ENCODE data around the gene LSM5. TPM values are rescaled to one million over a fixed set of nuclear protein-coding genes. Genes with fewer than 3 reads are reported as not detected.

The LSM5 gene
- total RNA-seq = 48.4 TPM

DNA sequence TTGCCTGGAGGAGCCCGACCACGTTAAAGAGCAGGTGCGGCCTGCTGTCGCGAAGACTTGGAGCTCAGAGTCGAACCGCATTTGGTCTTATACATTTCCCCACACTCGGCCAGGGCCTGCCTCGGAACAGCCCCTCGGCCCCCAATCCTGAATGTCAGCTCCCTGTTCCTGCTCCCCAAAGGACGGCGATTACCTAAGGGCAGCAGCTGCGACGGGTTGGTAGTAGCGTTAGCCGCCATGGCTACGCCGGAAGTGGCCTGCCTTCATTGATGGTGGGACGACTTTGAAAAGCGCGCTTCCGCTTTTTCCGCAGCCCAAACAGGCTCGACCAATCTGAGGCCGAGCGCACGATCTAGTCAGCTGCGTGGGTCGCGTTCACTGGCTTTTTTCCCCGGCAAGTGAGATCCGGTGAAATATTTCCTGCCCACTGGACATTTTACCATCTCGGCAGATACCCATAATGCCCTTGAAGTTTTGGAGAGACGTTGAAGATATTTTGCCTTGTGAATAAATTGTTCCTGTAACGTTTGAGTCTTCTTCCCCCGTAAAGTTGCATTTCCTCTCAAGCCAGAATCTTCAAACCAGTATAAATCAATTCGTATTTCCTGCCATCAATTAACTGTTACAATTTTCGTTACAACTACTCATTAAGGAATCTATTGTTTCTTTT, at the start of gene LSM5:
Gene LSM5, minus strand, starts transcription at position 254 of the 670 bp plus-strand sequence. Its CDS starts 15 bp downstream, at position 239.
- DNase-seq (ENCODE audit: low spot score) = peak; percentile 93

DNA sequence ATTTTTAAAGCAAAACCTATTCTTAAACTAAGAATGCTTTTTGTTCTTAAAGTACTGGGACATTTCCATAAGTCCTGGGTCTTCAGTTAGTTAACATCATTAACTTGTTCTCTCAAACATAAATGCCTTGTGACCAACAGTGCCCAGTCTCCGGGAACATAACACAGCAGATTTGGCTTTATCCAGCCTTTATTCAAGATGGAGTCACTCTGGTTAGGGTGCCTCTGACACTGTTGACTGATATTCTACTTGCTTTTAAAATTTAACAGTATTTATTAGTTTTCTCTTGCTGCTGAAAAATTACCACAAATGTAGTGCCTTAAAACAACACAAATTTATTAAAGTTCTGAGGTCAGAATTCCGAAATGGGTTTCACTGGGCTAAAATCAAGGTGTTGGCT, 49.2 kb upstream of the LSM5 start:
- DNase-seq (ENCODE audit: low spot score) = no peak

DNA sequence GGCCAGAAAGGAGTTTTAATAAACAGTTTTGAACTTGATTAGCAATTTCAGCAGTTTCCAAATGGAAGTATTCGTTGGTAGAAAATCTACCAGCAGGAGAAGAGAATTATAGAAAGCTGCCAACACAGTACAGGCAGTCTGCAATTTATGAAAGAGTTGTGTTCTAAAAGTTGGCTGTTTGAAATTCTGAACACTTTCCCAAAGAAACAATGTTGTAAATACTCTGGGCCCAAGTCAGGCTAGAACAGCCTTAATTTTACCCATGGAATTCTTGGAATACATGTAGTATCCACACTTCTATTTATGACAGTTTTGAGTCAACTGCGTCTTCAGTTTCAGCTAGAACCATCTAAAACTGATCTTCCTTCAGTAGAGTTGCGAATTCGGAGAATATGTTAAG, 47.6 kb upstream of the LSM5 start:
- DNase-seq (ENCODE audit: low spot score) = no peak

DNA sequence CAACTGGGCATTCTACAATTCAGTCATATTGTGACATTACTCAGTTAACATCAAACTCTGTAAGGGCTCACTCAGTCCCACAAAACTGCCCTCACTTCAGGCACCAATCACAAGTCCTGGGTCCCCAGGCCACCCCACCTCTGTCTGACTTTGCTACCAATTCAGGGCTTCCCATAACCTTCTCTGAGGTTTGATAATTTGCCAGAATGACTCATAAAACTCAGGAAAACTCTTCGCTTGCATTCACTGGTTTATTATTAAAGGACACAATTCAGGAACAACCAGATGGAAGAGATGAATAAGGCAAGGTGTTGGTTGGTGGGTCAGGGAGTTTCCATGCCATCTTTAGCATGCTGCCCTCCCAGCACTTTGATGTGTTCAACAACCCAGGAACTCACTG, 46.4 kb upstream of the LSM5 start:
- DNase-seq (ENCODE audit: low spot score) = no peak

DNA sequence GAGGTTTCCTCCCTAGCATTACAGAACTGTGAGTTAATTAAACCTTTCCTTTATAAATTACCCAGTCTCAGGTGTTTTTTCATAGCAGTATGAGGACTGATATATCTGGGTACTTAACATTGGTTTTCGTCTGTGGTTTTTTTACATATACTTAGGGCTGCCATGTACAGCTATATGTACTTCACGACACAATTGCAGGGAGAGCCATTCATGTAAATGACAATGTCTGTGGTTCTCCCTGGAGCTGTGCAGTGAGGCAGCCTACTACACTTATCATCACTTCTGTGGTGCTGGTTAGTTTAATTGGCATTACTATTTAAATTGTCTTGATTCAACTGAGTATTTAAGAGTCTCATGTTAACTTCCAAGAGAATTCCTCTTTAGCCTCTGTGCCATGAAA, 45.8 kb upstream of the LSM5 start:
- no peak for DNase-seq (ENCODE audit: low spot score)

DNA sequence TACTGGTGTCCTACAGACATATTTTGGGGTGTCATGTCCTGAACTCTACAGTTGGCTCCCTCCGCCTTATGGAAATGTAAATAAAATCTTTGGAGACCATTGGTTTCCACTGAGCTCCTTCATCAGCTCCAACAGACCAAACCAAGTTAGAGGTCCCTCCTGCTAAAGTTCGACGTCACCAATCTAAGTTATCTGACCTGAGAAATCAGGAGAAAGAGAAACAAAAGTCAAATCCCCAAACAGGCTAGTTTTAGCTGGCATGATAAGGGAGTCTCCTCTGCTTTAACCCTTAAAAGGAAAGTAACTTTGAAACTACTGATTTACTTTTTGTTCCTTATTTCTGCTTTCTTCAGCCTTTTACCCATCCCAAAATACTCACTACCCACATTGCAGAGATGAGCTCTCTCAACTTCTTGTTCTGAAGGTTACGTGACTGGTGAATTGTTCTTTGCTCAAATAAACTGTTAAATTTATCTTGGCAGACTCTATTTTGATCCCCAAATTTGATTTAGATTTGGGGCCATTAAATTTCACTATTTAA, 45.1 kb upstream of the LSM5 start:
- DNase-seq (ENCODE audit: low spot score) = no peak

DNA sequence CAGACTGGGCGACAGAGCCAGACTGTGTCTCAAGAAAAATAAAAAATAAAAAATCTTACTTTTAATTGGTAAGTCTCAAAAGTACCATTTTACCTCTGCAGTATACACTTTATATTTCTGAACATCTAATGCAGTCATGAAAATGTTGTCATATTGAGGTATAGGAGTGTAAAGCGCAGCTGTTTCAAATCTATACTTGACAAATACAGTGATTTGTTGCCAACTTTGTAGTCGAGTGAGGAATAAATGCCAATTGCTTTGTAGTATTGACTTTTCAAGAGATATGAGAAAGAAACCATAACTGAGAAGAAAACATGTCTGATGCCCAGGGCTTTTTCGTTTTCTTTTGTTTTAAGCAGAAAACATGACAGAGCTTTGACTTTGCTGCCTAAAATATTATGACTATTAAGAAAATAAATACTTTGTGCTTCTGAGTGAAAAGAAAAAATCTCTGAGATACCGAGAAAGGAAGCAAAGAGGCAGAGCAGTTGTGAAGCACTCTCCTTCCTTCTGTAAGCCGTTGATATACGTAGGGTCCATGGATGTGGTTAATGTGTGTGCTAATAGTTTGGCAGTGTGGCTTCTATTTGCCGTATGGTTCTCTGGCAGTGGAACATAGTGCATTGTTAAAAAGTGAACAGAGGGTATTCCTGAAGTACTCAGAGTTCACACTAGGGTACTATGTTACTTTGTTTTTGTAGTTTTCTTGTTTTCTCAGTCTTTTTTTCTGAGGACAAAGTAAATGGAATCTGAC, 43.3 kb upstream of the LSM5 start:
- no peak for DNase-seq (ENCODE audit: low spot score)

DNA sequence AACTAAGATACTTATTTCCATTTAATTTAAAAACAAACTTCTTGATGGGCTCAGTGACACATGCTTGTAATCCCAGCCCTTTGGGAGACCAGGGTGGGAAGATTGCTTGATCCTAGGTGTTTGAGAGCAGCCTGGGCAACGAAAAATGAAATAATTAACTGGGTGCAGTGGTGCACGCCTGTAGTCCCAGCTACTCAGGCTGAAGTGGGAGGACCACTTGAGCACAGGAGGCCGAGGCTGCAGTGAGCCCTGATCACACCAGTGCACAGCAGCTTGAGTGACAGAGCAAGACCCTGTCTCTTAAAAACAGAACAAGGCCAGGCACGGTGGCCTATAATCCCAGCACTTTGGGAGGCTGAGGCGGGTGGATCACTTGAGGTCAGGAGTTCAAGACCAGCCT, 42.5 kb upstream of the LSM5 start:
- no peak for DNase-seq (ENCODE audit: low spot score)

DNA sequence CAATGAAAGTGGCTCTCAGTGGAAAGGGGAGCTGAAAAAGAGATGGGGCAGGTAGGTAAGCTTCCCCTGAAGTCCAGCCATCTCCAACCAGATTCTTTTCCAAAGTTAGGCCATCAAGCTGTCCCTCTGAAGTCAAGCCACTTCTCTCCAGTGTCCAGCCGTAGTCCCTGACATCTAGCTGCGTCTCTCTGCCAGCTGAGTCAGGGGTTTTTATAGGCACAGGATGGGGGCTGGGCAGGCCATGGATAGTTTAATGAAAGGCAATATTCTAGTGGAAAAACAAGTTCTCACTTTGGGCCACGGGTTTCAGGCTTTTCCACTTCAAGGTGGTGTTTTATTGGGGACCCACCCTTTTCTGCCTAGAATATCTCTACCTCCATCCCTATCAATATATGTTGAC, 41.9 kb upstream of the LSM5 start:
- no peak for DNase-seq (ENCODE audit: low spot score)

DNA sequence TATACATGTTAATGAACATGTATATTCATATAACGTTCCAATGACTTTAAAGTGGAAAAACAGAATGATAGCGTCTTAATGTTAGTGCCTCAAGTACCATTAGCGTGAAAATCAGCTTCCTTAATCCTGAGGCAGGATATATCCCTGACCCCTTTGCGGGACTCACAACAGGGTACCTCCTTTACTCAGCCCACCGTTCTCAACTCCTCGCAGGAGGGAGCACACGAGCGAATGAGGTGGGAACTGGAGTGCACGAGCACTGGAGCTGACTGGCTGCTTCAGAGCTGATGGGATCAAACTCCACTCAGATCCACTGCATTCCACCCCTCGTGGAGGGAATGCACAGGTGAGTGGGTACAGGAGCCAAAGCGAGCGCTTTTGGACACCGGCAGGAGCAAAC, 41.2 kb upstream of the LSM5 start:
- DNase-seq (ENCODE audit: low spot score) = no peak

DNA sequence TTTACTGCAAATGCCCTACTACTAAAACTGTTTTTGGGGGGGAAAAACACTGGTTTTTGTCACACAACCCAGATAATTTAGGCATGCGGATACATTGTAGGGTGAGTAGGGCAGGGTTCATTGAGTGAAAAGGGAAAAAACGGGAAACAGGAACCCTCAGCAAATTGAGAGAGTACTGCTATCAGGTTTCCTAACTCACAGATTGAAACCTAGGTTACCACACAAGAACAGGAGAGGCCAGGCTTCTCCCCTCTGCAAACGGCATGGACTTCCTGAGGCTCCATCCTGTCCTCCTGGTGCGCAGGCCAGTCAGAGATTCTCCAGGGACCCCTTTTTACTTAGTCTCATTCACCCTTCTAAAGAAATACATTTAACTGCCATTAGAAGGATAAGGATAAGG, 35.7 kb upstream of the LSM5 start:
- DNase-seq (ENCODE audit: low spot score) = no peak

DNA sequence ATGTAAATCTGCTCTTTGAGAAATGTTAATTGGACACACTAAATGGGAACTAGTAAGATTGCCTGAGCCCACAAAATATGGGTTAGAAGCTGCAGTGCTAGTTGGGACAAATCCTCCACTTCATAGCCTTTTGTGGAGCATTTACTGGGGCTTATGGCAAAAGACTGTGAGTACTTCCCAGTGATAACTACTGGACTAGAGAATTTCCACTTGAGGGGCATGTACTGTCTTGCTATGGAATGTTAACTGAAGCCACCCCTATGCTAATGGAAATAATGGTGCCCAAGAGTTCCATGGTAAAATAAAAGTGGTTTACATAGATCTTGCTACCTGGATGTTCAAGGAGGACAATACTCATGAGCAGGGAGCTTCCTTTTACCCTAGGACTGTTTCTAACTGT, 34.5 kb upstream of the LSM5 start:
- no peak for DNase-seq (ENCODE audit: low spot score)

DNA sequence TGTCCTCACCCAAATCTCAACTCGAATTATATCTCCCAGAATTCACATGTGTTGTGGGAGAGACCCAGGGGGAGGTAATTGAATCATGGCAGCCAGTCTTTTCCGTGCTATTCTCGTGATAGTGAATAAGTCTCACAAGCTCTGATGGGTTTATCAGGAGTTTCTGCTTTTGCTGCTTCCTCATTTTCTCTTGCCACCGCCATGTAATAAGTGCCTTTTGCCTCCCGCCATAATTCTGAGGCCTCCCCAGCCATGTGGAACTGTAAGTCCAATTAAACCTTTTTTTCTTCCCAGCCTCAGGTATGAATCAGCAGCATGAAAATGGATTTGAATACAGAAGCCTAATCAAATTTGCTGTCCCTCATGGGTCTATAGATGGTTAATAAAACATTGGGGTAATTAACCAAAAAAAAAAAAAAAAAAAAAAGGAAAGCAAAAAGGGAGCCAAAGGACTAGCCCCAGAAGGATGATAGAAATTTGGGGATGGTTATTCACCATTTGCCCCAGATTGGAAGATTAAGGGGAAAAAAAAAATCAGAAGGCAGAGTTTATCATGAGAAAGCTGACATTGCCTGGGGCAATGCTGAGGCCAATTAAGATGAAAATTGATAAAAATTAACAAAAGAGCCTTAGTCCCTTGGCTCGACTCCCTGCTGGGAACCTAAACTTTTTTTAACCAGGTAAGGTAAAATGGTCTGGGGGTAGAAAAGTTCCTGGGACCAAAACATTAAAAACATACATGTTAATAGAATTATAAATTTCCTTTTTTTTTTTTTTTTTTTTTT, 32.8 kb upstream of the LSM5 start:
- DNase-seq (ENCODE audit: low spot score) = no peak

DNA sequence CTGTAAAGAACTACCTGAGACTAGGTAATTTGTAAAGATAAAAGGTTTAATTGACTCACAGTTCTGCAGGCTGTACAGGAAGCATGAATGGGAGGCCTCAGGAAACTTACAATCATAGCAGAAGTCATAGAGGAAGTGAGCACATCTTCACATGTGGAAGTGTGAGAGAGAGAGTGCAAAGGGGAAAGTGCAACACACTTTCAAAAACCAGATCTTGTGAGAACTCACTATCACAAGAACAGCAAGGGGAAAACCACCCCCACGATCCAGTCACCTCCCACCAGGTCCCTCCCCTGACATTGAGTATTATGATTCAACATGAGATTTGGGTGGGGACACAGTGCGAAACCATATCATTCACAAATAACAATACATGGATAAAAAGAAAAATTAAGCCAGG, 29.6 kb upstream of the LSM5 start:
- DNase-seq (ENCODE audit: low spot score) = no peak

DNA sequence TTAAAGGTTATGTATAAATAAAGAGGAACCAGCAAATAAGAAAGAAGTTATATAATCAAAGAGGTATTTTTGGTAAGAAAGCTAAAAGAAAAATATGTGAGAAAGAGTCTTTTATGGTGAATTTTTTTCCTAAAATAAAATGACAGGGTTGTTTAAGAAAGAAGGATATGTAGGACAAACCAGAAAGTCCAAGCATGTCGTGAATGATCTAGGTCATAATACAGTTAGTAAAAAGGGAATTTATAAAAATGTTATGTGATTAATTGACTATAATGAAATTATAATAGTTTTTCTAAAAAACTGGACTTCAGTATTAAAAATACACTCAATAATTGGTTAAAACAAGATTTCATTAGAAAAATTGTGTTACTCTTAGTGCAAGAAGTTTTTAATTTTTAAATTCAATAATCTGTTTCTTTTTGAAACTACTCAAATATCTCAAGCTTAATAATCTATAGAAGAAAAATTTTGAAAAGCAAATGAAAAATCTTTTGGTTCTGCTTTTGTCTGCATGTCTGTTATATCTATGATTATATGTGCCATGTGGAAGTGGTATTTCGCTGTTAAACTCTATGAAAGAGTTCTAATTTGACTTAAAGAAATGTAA, 28.5 kb upstream of the LSM5 start:
- DNase-seq (ENCODE audit: low spot score) = no peak

DNA sequence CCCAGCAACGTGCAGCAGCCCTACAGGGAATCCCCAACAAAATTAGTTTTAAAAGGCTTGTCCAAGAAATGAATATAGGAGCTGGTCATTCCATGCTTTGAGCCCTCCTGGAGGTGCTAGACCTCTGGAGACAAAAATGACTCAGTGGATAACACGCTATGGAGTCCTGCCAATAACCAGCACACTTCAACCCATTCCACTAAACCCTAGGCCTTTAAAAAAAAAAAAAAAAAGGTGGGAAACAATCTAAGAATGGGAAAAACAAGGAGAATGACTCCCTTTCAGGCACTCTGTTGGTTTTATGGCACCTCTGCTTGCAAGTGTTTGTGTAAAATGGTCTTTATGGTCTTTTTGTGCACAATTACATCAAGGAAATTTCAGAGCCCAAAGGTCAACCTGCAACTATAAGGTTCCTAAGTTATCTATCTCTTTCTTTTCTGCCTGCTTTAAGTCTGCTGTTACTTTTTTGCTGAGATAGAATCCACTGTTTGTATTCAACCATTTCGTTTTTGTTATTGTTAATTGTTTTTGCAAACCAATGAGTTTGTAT, 26.4 kb upstream of the LSM5 start:
- DNase-seq (ENCODE audit: low spot score) = no peak

DNA sequence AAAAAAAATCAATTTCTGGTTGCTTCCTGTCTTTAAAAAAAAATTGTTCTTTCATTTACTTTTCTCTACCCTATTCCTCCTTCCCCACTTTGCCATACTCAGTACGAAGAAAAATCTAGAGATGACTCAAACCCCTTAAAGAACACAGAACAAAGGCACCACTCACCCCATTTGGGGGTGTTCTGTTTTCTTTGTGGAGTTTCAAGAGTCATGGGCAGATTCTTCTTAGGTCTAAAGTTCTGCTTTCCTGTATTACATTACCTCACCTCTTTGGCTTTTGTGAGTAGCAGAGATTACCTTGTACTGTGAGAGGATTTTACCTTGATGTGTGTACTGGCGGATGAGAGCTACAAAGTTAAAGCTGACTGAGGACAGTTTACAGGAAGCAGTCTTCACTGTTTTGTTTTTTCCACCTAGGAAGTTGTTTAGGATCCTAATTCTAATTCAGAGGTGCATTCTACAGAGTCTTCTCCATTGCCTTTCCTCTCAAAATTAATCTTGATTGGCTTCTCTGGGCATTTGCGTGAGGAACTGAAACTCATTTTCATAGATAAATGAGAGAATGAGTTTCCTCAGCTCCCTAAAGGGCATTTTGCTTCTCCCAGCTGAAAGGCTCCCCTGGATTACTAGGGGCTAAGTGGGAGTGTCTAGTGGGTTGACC, 25.8 kb upstream of the LSM5 start:
- DNase-seq (ENCODE audit: low spot score) = no peak

DNA sequence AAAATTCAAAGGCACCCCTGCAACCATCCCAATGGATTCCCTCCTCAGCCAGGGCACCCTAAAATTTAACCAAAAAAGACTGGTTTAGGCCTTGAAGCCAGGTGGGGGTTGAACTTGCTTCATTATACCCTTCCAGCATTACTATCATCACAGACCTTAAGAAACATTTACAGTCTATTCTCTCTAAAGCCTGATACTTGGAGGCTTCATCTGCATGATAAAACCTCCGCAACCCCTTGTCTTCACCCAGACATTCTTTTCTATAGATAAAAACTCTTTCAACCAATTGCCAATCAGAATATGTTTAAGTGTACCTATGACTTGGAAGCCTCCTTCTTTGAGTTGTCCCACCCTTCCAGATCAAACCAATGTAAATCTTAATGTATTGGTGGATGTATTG, 23.0 kb upstream of the LSM5 start:
- DNase-seq (ENCODE audit: low spot score) = no peak

DNA sequence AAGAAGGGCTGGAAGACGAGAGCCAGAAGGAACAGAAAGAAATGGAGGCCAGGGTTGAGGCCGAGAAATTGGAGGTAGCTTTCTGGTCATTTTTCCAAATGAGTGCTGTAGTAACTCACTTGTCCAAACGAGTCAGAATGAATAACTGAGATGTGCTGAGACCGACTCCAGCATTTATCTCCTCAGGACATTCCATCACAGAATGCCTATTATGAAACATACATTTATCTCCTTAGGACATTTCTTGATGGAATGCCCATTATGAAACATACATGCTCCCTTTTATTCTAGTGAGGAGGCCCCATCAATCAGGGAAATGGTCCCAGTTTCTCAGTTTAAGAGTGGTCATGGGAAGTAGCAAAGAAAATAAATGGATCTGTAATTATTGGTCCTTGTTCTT, 21.6 kb upstream of the LSM5 start:
- no peak for DNase-seq (ENCODE audit: low spot score)

DNA sequence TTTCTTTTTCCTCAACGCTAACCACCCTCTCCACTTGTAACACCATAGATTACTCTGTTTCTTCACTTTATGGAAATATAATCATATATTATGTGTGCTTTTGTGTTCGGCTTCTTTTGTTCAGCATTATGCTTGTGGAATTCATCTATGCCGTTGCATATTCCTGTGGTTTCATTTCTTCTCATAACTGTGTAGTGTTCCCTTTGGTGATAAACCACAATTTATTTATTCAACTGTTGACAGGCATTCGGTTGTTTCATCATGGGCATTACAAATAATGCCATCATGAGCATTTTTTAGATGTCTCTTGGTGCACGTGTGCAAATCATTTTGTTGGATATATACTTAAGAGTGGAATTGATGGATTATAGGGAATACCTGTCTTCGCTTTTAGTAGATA, 17.2 kb upstream of the LSM5 start:
- no peak for DNase-seq (ENCODE audit: low spot score)

All from ureter (tissue), 1 donor.